Mesothelial cell of epicardium (in vitro differentiated cells): ENCODE results near the gene ZNF215. TPM values are rescaled to one million over a fixed set of nuclear protein-coding genes. Genes with fewer than 3 reads are reported as not detected.
"Not testable (repeated sequence)": the region's sequence is repeated elsewhere in the genome, so short reads cannot be mapped to it uniquely, and the experiment has no call there.

Experiments used
- DNase-seq, 2 experiments: peaks; one replicate each; pipeline ENCODE4 v3.0.0; 2021; ENCODE audit warnings: low spot score in 2 of 2; ENCODE audit not compliant: unreplicated experiment in 2 of 2
- H3K27ac Mint-ChIP-seq: 2 replicates; pipeline ENCODE4 v1.8.0; 2021; ENCODE audit warnings: mixed read lengths
- H3K27me3 Mint-ChIP-seq: 2 replicates; pipeline ENCODE4 v1.8.0; 2021; ENCODE audit warnings: low read depth, mixed read lengths
- H3K36me3 Mint-ChIP-seq: 2 replicates; pipeline ENCODE4 v1.8.0; 2021; ENCODE audit warnings: mixed read lengths
- H3K4me1 Mint-ChIP-seq: 2 replicates; pipeline ENCODE4 v1.8.0; 2021; ENCODE audit warnings: mixed read lengths
- H3K4me3 Mint-ChIP-seq: 2 replicates; pipeline ENCODE4 v1.8.0; 2021; ENCODE audit warnings: mild to moderate bottlenecking, moderate library complexity, mixed read lengths
- H3K9me3 Mint-ChIP-seq: 2 replicates; pipeline ENCODE4 v1.8.0; 2021; ENCODE audit warnings: mixed read lengths
- total RNA-seq: library from RNA; stranded (reverse); gene quantifications from 3 replicates; pipeline ENCODE4 v1.2.1, GENCODE V29; 2021
- TF ChIP-seq, protein P1 (sequence below): fragments of 200-600 bp; sonication (generic); IDR thresholded peaks from one replicate; pipeline ENCODE4 v1.5.0; 2021; ENCODE audit warnings: antibody characterized with exemption; ENCODE audit not compliant: unreplicated experiment

ZNF215 gene
- 2.8 to 3.9 TPM (median 3.0 TPM) in 3 replicates for total RNA-seq

DNA sequence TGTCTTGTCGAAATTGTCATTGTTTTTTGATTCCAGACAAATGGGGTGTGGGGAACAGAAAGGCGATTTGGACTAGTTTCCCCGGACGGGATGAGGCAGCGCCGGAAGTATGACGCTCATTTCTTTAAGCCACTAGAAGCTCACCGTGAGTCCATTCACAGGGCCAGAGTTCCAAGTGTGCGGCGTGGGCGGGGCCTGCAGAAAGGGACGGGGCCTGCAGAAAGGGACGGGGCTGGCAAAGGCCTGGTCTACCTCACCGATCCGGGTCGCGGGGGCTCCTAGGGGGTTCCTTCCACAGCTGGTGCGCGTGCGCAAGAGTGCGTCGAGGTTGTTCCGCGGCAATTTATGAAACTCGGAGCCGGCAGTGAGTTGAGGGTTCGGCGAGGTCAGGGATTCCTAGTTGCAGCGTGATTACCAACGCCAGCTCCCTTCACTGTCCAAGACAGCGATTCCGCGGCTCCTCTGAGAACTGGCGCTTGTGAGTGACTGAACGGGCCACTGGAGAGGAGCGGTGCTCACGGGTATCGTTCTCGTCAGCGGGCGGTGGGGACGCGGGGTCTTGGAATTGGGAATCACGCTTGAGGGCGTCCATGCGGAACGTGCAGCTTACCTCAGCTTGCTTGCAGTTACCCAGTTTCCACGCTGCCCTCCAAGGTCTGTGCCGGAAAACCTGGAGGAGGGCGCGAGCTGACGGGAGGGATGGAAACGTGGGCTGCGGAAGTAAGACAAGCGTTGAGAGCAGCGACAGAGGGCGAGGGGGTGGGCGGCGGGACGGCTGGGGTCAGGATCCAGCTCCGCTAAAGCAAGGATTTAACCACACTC lies at the start of gene ZNF215:
Gene ZNF215 (plus strand): TSS at position 219 of the 822 bp plus-strand sequence. CDS start 5,847 bp downstream, outside the sequence.
- Mint-ChIP-seq H3K36me3 (no peaks in the 10 kb centered on the region), H3K27ac (peak within 1 kb of the TSS; percentile 75), H3K4me1 (peaks cover 12% of the 10 kb centered on the region), H3K4me3 (peak within 1 kb of the TSS; percentile 90), H3K9me3 (no peaks in the 10 kb centered on the region), H3K27me3 (no peaks in the 10 kb centered on the region)
- TF ChIP-seq, protein P1, sequence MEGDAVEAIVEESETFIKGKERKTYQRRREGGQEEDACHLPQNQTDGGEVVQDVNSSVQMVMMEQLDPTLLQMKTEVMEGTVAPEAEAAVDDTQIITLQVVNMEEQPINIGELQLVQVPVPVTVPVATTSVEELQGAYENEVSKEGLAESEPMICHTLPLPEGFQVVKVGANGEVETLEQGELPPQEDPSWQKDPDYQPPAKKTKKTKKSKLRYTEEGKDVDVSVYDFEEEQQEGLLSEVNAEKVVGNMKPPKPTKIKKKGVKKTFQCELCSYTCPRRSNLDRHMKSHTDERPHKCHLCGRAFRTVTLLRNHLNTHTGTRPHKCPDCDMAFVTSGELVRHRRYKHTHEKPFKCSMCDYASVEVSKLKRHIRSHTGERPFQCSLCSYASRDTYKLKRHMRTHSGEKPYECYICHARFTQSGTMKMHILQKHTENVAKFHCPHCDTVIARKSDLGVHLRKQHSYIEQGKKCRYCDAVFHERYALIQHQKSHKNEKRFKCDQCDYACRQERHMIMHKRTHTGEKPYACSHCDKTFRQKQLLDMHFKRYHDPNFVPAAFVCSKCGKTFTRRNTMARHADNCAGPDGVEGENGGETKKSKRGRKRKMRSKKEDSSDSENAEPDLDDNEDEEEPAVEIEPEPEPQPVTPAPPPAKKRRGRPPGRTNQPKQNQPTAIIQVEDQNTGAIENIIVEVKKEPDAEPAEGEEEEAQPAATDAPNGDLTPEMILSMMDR, result no peak
- DNase-seq, result peak; percentile 47 to 72

DNA sequence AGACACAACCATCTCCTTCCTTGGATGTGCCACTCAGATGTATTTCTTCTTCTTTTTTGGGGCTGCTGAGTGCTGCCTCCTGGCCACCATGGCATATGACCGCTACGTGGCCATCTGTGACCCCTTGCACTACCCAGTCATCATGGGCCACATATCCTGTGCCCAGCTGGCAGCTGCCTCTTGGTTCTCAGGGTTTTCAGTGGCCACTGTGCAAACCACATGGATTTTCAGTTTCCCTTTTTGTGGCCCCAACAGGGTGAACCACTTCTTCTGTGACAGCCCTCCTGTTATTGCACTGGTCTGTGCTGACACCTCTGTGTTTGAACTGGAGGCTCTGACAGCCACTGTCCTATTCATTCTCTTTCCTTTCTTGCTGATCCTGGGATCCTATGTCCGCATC lies 49.3 kb upstream of the ZNF215 start:
- no peaks in the 10 kb centered on the region for H3K27me3 Mint-ChIP-seq
- TF ChIP-seq, protein P1, result no peak
- no peaks in the 10 kb centered on the region for H3K36me3 Mint-ChIP-seq
- peaks cover 6% of the 10 kb centered on the region for H3K9me3 Mint-ChIP-seq
- no peak overlapping the region for H3K4me3 Mint-ChIP-seq
- H3K27ac Mint-ChIP-seq, result no peak overlapping the region
- H3K4me1 Mint-ChIP-seq, result no peaks in the 10 kb centered on the region
- no peak for DNase-seq

DNA sequence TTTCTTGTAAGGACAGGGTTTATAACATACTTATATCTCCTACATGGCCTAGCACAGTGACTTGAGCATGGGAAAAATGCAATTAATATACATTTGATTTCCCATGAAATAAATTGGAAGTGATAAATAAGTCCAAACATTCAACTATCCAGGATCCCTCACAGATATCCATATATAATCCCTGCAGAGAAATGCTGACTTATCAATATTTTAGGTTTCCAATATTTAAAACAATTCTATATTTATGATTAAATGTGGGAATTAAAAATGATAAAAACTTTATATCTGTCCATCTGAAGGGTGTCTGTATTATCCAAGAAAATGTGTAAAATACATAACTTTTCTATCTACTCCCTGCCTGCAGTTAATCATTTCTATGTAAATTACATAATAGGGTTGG lies 43.5 kb upstream of the ZNF215 start:
- no peak overlapping the region for H3K27ac Mint-ChIP-seq
- no peaks in the 10 kb centered on the region for H3K9me3 Mint-ChIP-seq
- H3K4me1 Mint-ChIP-seq, result peaks cover 3% of the 10 kb centered on the region
- DNase-seq, result no peak
- no peak overlapping the region for H3K4me3 Mint-ChIP-seq
- TF ChIP-seq, protein P1, result no peak
- no peaks in the 10 kb centered on the region for H3K36me3 Mint-ChIP-seq
- H3K27me3 Mint-ChIP-seq, result peaks cover 18% of the 10 kb centered on the region

DNA sequence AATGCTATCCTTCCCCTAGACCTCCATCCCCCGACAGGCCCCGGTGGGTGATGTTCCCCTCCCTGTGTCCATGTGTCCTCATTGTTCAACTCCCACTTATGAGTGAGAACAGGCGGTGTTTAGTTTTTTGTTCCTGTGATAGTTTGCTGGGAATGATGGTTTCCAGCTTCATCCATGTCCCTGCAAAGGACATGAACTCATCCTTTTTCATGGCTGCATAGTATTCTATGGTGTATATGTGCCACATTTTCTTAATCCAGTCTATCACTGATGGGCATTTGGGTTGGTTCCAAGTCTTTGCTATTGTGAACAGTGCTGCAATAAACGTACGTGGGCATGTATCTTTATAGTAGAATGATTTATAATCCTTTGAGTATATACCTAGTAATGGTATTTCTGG lies 38.5 kb upstream of the ZNF215 start:
- DNase-seq, H3K9me3 Mint-ChIP-seq, H3K4me3 Mint-ChIP-seq, H3K4me1 Mint-ChIP-seq, H3K36me3 Mint-ChIP-seq, H3K27ac Mint-ChIP-seq: not testable (repeated sequence)
- H3K27me3 Mint-ChIP-seq, result peaks cover 15% of the 10 kb centered on the region

DNA sequence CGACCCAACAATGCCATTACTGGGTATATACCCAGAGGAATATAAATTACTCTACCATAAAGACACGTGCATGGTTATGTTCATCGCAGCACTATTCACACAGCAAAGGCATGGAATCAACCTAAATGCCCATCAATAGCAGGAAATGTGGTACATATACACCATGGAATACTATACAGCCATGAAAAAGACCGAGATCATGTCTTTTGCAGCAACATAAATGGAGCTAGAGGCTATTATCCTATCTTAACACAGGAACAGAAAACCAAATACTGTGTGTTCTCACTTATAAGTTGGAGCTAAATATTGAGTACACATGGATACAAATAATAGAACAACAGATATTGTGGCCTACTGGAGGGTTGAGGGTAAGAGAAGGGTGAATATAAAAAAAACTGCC lies 37.4 kb upstream of the ZNF215 start:
- no peaks in the 10 kb centered on the region for H3K9me3 Mint-ChIP-seq
- peaks cover 10% of the 10 kb centered on the region for H3K27me3 Mint-ChIP-seq
- no peak for DNase-seq
- TF ChIP-seq, protein P1, result no peak
- no peak overlapping the region for H3K4me3 Mint-ChIP-seq
- H3K4me1 Mint-ChIP-seq, result peaks cover 3% of the 10 kb centered on the region
- no peaks in the 10 kb centered on the region for H3K36me3 Mint-ChIP-seq
- H3K27ac Mint-ChIP-seq, result no peak overlapping the region

DNA sequence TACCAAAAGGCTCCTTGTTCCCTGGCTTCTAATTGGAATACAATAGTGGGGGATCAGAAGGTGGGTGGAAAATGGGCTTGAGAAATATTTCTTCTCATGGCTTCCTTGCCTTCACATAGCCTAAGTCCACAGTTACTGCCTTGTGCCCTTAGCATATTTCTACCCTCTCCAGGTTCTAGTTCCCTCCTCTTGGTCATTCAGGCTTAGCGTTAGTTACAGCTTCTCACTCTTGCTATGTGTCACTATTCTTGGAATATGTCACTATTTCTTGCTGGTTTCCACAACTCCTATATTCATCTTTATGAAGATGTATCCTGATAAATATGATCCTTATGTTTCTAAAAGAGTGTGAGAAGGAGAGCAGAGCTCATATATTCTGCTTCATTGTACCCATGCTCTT lies 36.4 kb upstream of the ZNF215 start:
- H3K9me3 Mint-ChIP-seq, result no peaks in the 10 kb centered on the region
- DNase-seq, result no peak
- no peak overlapping the region for H3K4me3 Mint-ChIP-seq
- TF ChIP-seq, protein P1, result no peak
- no peaks in the 10 kb centered on the region for H3K36me3 Mint-ChIP-seq
- H3K4me1 Mint-ChIP-seq, result peaks cover 3% of the 10 kb centered on the region
- H3K27ac Mint-ChIP-seq, result no peak overlapping the region
- peaks cover 6% of the 10 kb centered on the region for H3K27me3 Mint-ChIP-seq
